Smooth muscle cell (in vitro differentiated cells): ENCODE measurements around the gene ZBTB16. TPM values are rescaled to one million over a fixed set of nuclear protein-coding genes. Genes with fewer than 3 reads are reported as not detected.

Experiments used
- DNase-seq: peaks from one replicate; lab custom pipeline; 2025; ENCODE audit not compliant: unreplicated experiment; lab: John Stamatoyannopoulos, UW
- H2AFZ ChIP-seq: fragments of 200-600 bp; sonication (generic); 2 replicates; pipeline ENCODE4 v1.6.0; 2016; ENCODE audit warnings: antibody characterized with exemption, low read depth, mild to moderate bottlenecking
- H3F3A ChIP-seq: fragments of 200-600 bp; sonication (generic); 2 replicates; pipeline ENCODE4 v1.6.0; 2017; ENCODE audit warnings: antibody characterized with exemption, low read depth
- H3K27ac ChIP-seq: fragments of 200-600 bp; sonication (generic); 2 replicates; pipeline ENCODE4 v1.5.1; 2016; ENCODE audit warnings: low read depth, mild to moderate bottlenecking
- H3K27me3 ChIP-seq: fragments of 200-600 bp; sonication (generic); 2 replicates; pipeline ENCODE4 v1.6.1; 2016; ENCODE audit warnings: low read depth, mild to moderate bottlenecking
- H3K36me3 ChIP-seq: fragments of 200-600 bp; sonication (generic); 2 replicates; pipeline ENCODE4 v1.5.1; 2016; ENCODE audit warnings: low read depth
- H3K4me1 ChIP-seq: fragments of 200-600 bp; sonication (generic); 2 replicates; pipeline ENCODE4 v1.5.1; 2016; ENCODE audit warnings: low read depth
- H3K4me2 ChIP-seq: fragments of 200-600 bp; sonication (generic); 2 replicates; pipeline ENCODE4 v1.6.0; 2016; ENCODE audit warnings: mild to moderate bottlenecking
- H3K4me3 ChIP-seq: fragments of 200-600 bp; sonication (generic); 2 replicates; pipeline ENCODE4 v1.5.1; 2016; ENCODE audit warnings: mild to moderate bottlenecking
- H3K79me2 ChIP-seq: fragments of 200-600 bp; sonication (generic); 2 replicates; pipeline ENCODE4 v1.6.0; 2016; ENCODE audit warnings: low read depth, mild to moderate bottlenecking
- H3K9ac ChIP-seq: fragments of 200-600 bp; sonication (generic); 2 replicates; pipeline ENCODE4 v1.6.0; 2016; ENCODE audit warnings: low read depth
- H3K9me3 ChIP-seq: fragments of 200-600 bp; sonication (generic); replicated peaks from 2 replicates; pipeline ENCODE4 v1.5.1; 2016; ENCODE audit warnings: low read depth
- H4K20me1 ChIP-seq: fragments of 200-600 bp; sonication (generic); 2 replicates; pipeline ENCODE4 v1.6.0; 2016; ENCODE audit warnings: low read depth
- WGBS: methylation state at CpG from one replicate; pipeline ENCODE4 v1.1.7; 2016; ENCODE audit warnings: low lambda C conversion rate; 5-methylcytosine and 5-hydroxymethylcytosine counted together
- polyA plus RNA-seq: library from polyadenylated mRNA; unstranded; fragments of >200 nt; fragmentation: Nextera tagmentation; extraction: Ambion mirVana; gene quantifications from 2 replicates; pipeline ENCODE4 v1.2.1, GENCODE V29; 2016
- total RNA-seq: library from RNA; depleted of rRNA; stranded (reverse); fragments of >200 nt; gene quantifications from 2 replicates; pipeline ENCODE4 v1.2.3, GENCODE V29; 2014
- TF ChIP-seq, protein P1 (sequence below): fragments of 200-600 bp; sonication (generic); IDR thresholded peaks from 2 replicates; pipeline ENCODE4 v1.5.1; 2017; ENCODE audit warnings: borderline replicate concordance, mild to moderate bottlenecking, antibody characterized with exemption; ENCODE audit not compliant: insufficient read depth, poor library complexity, severe bottlenecking

ZBTB16 gene
- total and polyA plus RNA-seq, 2 experiments from 2014 or later: not detected

- H3K27ac ChIP-seq: no peak overlapping the region
- H3K27me3 ChIP-seq: peaks cover 45% of the 10 kb centered on the region
- H4K20me1 ChIP-seq: no peaks in the 10 kb centered on the region
- H3F3A ChIP-seq: no peaks in the 10 kb centered on the region
- H2AFZ ChIP-seq: no peak overlapping the region
- no peak for DNase-seq
- TF ChIP-seq, protein P1, sequence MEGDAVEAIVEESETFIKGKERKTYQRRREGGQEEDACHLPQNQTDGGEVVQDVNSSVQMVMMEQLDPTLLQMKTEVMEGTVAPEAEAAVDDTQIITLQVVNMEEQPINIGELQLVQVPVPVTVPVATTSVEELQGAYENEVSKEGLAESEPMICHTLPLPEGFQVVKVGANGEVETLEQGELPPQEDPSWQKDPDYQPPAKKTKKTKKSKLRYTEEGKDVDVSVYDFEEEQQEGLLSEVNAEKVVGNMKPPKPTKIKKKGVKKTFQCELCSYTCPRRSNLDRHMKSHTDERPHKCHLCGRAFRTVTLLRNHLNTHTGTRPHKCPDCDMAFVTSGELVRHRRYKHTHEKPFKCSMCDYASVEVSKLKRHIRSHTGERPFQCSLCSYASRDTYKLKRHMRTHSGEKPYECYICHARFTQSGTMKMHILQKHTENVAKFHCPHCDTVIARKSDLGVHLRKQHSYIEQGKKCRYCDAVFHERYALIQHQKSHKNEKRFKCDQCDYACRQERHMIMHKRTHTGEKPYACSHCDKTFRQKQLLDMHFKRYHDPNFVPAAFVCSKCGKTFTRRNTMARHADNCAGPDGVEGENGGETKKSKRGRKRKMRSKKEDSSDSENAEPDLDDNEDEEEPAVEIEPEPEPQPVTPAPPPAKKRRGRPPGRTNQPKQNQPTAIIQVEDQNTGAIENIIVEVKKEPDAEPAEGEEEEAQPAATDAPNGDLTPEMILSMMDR: no peak
- H3K4me1 ChIP-seq: peaks cover 4% of the 10 kb centered on the region
- no peaks in the 10 kb centered on the region for H3K79me2 ChIP-seq
- 99% methylated on average over 6 of the region's 6 CpGs for WGBS
- no peak overlapping the region for H3K4me2 ChIP-seq
- H3K9ac ChIP-seq: no peak overlapping the region
- no peaks in the 10 kb centered on the region for H3K9me3 ChIP-seq
- H3K36me3 ChIP-seq: no peaks in the 10 kb centered on the region
- H3K4me3 ChIP-seq: no peak overlapping the region
Observed at GRCh38 chr11:114121138-114121537, 61.6 kb downstream of the ZBTB16 start.

- no peaks in the 10 kb centered on the region for H4K20me1 ChIP-seq
- H3K9ac ChIP-seq: no peak overlapping the region
- no peaks in the 10 kb centered on the region for H3K9me3 ChIP-seq
- H3K4me3 ChIP-seq: no peak overlapping the region
- H3K27me3 ChIP-seq: peaks cover 41% of the 10 kb centered on the region
- H3K79me2 ChIP-seq: no peaks in the 10 kb centered on the region
- no peaks in the 10 kb centered on the region for H3K36me3 ChIP-seq
- no peak overlapping the region for H2AFZ ChIP-seq
- H3F3A ChIP-seq: no peaks in the 10 kb centered on the region
- H3K4me2 ChIP-seq: no peak overlapping the region
- TF ChIP-seq, protein P1: no peak
- peaks cover 4% of the 10 kb centered on the region for H3K4me1 ChIP-seq
- DNase-seq: no peak
- WGBS: 87% methylated on average over 6 of the region's 6 CpGs
- H3K27ac ChIP-seq: no peak overlapping the region
Observed at GRCh38 chr11:114121804-114122504, 62.4 kb downstream of the ZBTB16 start.

GRCh38 chr11:114122686-114123085 lies 63.2 kb downstream of the ZBTB16 start:
- Histone ChIP-seq H3K4me2 (no peak overlapping the region), H4K20me1 (no peaks in the 10 kb centered on the region), H3K79me2 (no peaks in the 10 kb centered on the region), H3K27me3 (peaks cover 41% of the 10 kb centered on the region), H3K9ac (no peak overlapping the region), H3K4me1 (peaks cover 4% of the 10 kb centered on the region), H2AFZ (no peak overlapping the region), H3F3A (no peaks in the 10 kb centered on the region), H3K36me3 (no peaks in the 10 kb centered on the region), H3K4me3 (no peak overlapping the region), H3K27ac (no peak overlapping the region), H3K9me3 (no peaks in the 10 kb centered on the region)
- 46% methylated on average over 4 of the region's 4 CpGs for WGBS
- TF ChIP-seq, protein P1: no peak
- no peak for DNase-seq
